ENCODE measurements around the gene WWTR1. TPM values are rescaled to one million over a fixed set of nuclear protein-coding genes. Genes with fewer than 3 reads are reported as not detected.

WWTR1 gene
- total and polyA plus RNA-seq, 2 donors (not counting 3 experiments of a cell fraction or from before 2014, with no cell fraction given) = 210 to 341 TPM

DNA sequence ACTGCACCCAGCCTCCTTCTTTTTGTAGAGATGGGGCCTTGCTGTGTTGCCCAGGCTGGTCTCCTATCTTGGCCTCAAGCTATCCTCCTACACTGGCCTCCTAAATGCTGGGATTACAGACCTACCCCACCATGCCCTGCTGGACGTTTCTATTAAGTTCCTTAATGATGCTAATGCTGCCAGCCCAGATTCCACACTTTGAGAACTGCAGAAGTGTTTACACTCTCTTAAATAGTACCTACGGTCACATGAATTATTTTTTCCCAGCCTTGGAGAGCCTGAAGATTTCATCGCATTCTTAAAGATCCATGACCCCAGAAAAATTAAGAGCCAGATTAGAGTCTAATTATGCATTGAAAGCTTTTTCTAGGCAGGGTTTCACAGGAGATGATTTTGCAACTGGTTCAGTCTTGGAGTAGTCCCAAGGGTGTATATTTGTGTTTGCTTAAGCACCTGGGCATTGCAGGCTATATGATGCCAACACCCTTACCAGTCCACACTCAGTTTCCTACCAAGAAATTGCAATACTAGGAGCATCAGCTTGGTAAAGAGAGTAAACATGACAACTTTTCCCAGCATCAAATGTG lies 146.7 kb downstream of the WWTR1 start:
- Histone ChIP-seq H2AFZ (ENCODE audit: low read depth, low read length) (no peak overlapping the region), H3K4me1 (ENCODE audit: control insufficient read depth, extremely low read depth, insufficient read depth, low read length) (peaks cover 29% of the 10 kb centered on the region), H3K9ac (replicated peaks; ENCODE audit: extremely low read depth, insufficient read depth, low read length) (no peak overlapping the region), H3K27me3 (ENCODE audit: control insufficient read depth in 2 of 2, insufficient read depth in 2 of 2, low read length in 2 of 2) (no peaks in the 10 kb centered on the region), H3K79me2 (ENCODE audit: control insufficient read depth, insufficient read depth, low read length) (no peaks in the 10 kb centered on the region), H4K20me1 (replicated peaks; ENCODE audit: control insufficient read depth, extremely low read depth, insufficient read depth, low read length) (no peaks in the 10 kb centered on the region), H3K4me3 (replicated peaks in 1 of 3; ENCODE audit: insufficient read depth in 1 of 3, low read depth in 1 of 3, low read length in 3 of 3) (no peak overlapping the region), H3K9me1 (replicated peaks; ENCODE audit: control insufficient read depth, extremely low read depth, insufficient read depth, low read length) (no peaks in the 10 kb centered on the region), H3K4me2 (ENCODE audit: insufficient read depth, low read length) (no peak overlapping the region), H3K36me3 (ENCODE audit: control insufficient read depth in 2 of 2, extremely low read depth in 1 of 2, insufficient read depth in 2 of 2, low read length in 2 of 2) (no peaks in the 10 kb centered on the region), H3K9me3 (replicated peaks; ENCODE audit: control insufficient read depth, insufficient read depth, low read length) (no peaks in the 10 kb centered on the region), H3K27ac (ENCODE audit: insufficient read depth, low read depth, low read length) (no peak overlapping the region)
- DNase-seq (ENCODE audit: low read depth, low spot score) (no peak), FAIRE-seq (no peak)
- ChIA-PET CTCF (interaction anchor here (0.9 to 10.4 kb wide), 6 partner anchors 10 to 297 kb away, joined by 4 to 103 read pairs (median 7); no protein-coding TSS in a partner anchor), POLR2A (interaction anchor here (0.6 kb wide), 1 partner anchor 268 kb away, joined by 5 read pairs; no protein-coding TSS in a partner anchor)
- dilution Hi-C loops (cut with MboI; ENCODE audit: extremely low pct_ligation_motif_present, low sequenced_read_pairs) (loop anchor here (25.0 kb wide), 1 partner anchor 226 kb away; no protein-coding TSS in a partner anchor), intact Hi-C loops (cut with micrococcal nuclease) (no loop called here)
- no TSS peak for BruUV-seq (replicated peaks)
- TF ChIP-seq, protein P1, sequence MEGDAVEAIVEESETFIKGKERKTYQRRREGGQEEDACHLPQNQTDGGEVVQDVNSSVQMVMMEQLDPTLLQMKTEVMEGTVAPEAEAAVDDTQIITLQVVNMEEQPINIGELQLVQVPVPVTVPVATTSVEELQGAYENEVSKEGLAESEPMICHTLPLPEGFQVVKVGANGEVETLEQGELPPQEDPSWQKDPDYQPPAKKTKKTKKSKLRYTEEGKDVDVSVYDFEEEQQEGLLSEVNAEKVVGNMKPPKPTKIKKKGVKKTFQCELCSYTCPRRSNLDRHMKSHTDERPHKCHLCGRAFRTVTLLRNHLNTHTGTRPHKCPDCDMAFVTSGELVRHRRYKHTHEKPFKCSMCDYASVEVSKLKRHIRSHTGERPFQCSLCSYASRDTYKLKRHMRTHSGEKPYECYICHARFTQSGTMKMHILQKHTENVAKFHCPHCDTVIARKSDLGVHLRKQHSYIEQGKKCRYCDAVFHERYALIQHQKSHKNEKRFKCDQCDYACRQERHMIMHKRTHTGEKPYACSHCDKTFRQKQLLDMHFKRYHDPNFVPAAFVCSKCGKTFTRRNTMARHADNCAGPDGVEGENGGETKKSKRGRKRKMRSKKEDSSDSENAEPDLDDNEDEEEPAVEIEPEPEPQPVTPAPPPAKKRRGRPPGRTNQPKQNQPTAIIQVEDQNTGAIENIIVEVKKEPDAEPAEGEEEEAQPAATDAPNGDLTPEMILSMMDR (IDR thresholded peaks at IDR 0.05; ENCODE audit: extremely low read depth in 1 of 2, insufficient read depth in 1 of 2, low read depth in 1 of 2, low read length in 2 of 2) = no peak
- TF ChIP-seq, protein P2, sequence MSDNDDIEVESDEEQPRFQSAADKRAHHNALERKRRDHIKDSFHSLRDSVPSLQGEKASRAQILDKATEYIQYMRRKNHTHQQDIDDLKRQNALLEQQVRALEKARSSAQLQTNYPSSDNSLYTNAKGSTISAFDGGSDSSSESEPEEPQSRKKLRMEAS (IDR thresholded peaks at IDR 0.05; ENCODE audit: insufficient read depth, insufficient read length) = no peak
- no peak for TF ChIP-seq GATA2 (IDR thresholded peaks at IDR 0.05; ENCODE audit: insufficient read depth, insufficient read length, low read depth, low read length)
- TF ChIP-seq FOS (IDR thresholded peaks at IDR 0.05; ENCODE audit: borderline replicate concordance, insufficient read depth, low read length) = no peak
- no peak for TF ChIP-seq POLR2A (IDR thresholded peaks at IDR 0.05; ENCODE audit: low read depth, low read length)
- no peak for TF ChIP-seq JUN (IDR thresholded peaks at IDR 0.05; ENCODE audit: borderline replicate concordance, insufficient read depth, insufficient read length, low read depth)
- no peak for TF ChIP-seq POLR2AphosphoS5 (IDR thresholded peaks at IDR 0.05; ENCODE audit: insufficient read depth, low read depth, low read length)
- no peak for TF ChIP-seq EZH2 (IDR thresholded peaks at IDR 0.05; ENCODE audit: borderline replicate concordance, low read depth, low read length, severe bottlenecking)
- no peak for TF ChIP-seq MYC (IDR thresholded peaks at IDR 0.05; ENCODE audit: low read depth, low read length)
